Sigmoid colon (tissue), 4 donors: ENCODE data around the gene MYO5B.

Experiments used
- EP300 ChIP-seq, 4 donors: sonication (generic); formaldehyde crosslinking; IDR thresholded peaks; one replicate each; pipeline ENCODE4 v1.6.1; 2017; ENCODE audit warnings: antibody characterized with exemption in 4 of 4
- POLR2A ChIP-seq, 2 donors: fragments of 450-650 bp; IDR thresholded peaks; one replicate each; pipeline ENCODE4 v1.6.1; 2016; ENCODE audit warnings: antibody characterized with exemption in 2 of 2, mild to moderate bottlenecking in 2 of 2, moderate library complexity in 2 of 2

GRCh38 chr18:49819823-49820671 lies 374.9 kb downstream of the MYO5B start:
- TF ChIP-seq POLR2A (IDR thresholded peaks at IDR 0.05) = no peak
- TF ChIP-seq EP300 (IDR thresholded peaks at IDR 0.05) = no peak
